Smooth muscle cell (in vitro differentiated cells): ENCODE measurements around the gene GIMAP8. TPM values are rescaled to one million over a fixed set of nuclear protein-coding genes. Genes with fewer than 3 reads are reported as not detected.

ENCODE experiments used
- DNase-seq: peaks from one replicate; lab custom pipeline; 2025; ENCODE audit not compliant: unreplicated experiment; lab: John Stamatoyannopoulos, UW
- H2AFZ ChIP-seq: fragments of 200-600 bp; sonication (generic); 2 replicates; pipeline ENCODE4 v1.6.0; 2016; ENCODE audit warnings: antibody characterized with exemption, low read depth, mild to moderate bottlenecking
- H3F3A ChIP-seq: fragments of 200-600 bp; sonication (generic); 2 replicates; pipeline ENCODE4 v1.6.0; 2017; ENCODE audit warnings: antibody characterized with exemption, low read depth
- H3K27ac ChIP-seq: fragments of 200-600 bp; sonication (generic); 2 replicates; pipeline ENCODE4 v1.5.1; 2016; ENCODE audit warnings: low read depth, mild to moderate bottlenecking
- H3K27me3 ChIP-seq: fragments of 200-600 bp; sonication (generic); 2 replicates; pipeline ENCODE4 v1.6.1; 2016; ENCODE audit warnings: low read depth, mild to moderate bottlenecking
- H3K36me3 ChIP-seq: fragments of 200-600 bp; sonication (generic); 2 replicates; pipeline ENCODE4 v1.5.1; 2016; ENCODE audit warnings: low read depth
- H3K4me1 ChIP-seq: fragments of 200-600 bp; sonication (generic); 2 replicates; pipeline ENCODE4 v1.5.1; 2016; ENCODE audit warnings: low read depth
- H3K4me2 ChIP-seq: fragments of 200-600 bp; sonication (generic); 2 replicates; pipeline ENCODE4 v1.6.0; 2016; ENCODE audit warnings: mild to moderate bottlenecking
- H3K4me3 ChIP-seq: fragments of 200-600 bp; sonication (generic); 2 replicates; pipeline ENCODE4 v1.5.1; 2016; ENCODE audit warnings: mild to moderate bottlenecking
- H3K79me2 ChIP-seq: fragments of 200-600 bp; sonication (generic); 2 replicates; pipeline ENCODE4 v1.6.0; 2016; ENCODE audit warnings: low read depth, mild to moderate bottlenecking
- H3K9ac ChIP-seq: fragments of 200-600 bp; sonication (generic); 2 replicates; pipeline ENCODE4 v1.6.0; 2016; ENCODE audit warnings: low read depth
- H3K9me3 ChIP-seq: fragments of 200-600 bp; sonication (generic); replicated peaks from 2 replicates; pipeline ENCODE4 v1.5.1; 2016; ENCODE audit warnings: low read depth
- H4K20me1 ChIP-seq: fragments of 200-600 bp; sonication (generic); 2 replicates; pipeline ENCODE4 v1.6.0; 2016; ENCODE audit warnings: low read depth
- CTCF ChIP-seq: fragments of 200-600 bp; sonication (generic); IDR thresholded peaks from 2 replicates; pipeline ENCODE4 v1.5.1; 2017; ENCODE audit warnings: borderline replicate concordance, mild to moderate bottlenecking, antibody characterized with exemption; ENCODE audit not compliant: insufficient read depth, poor library complexity, severe bottlenecking
- WGBS: methylation state at CpG from one replicate; pipeline ENCODE4 v1.1.7; 2016; ENCODE audit warnings: low lambda C conversion rate; 5-methylcytosine and 5-hydroxymethylcytosine counted together
- polyA plus RNA-seq: library from polyadenylated mRNA; unstranded; fragments of >200 nt; fragmentation: Nextera tagmentation; extraction: Ambion mirVana; gene quantifications from 2 replicates; pipeline ENCODE4 v1.2.1, GENCODE V29; 2016
- total RNA-seq: library from RNA; depleted of rRNA; stranded (reverse); fragments of >200 nt; gene quantifications from 2 replicates; pipeline ENCODE4 v1.2.3, GENCODE V29; 2014

Gene GIMAP8
- total and polyA plus RNA-seq, 2 experiments from 2014 or later: not detected

GRCh38 chr7:150412518-150413488 lies 37.6 kb upstream of the GIMAP8 start:
- H3K27ac ChIP-seq: no peak overlapping the region
- no peaks in the 10 kb centered on the region for H3K36me3 ChIP-seq
- TF ChIP-seq CTCF: no peak
- no peaks in the 10 kb centered on the region for H3K9me3 ChIP-seq
- no peak for DNase-seq
- H3K27me3 ChIP-seq: no peaks in the 10 kb centered on the region
- no peaks in the 10 kb centered on the region for H3K79me2 ChIP-seq
- H3F3A ChIP-seq: no peaks in the 10 kb centered on the region
- no peak overlapping the region for H3K4me2 ChIP-seq
- no peaks in the 10 kb centered on the region for H4K20me1 ChIP-seq
- H3K4me3 ChIP-seq: no peak overlapping the region
- WGBS: 88% methylated on average over 37 of the region's 37 CpGs
- no peak overlapping the region for H3K9ac ChIP-seq
- no peak overlapping the region for H2AFZ ChIP-seq
- H3K4me1 ChIP-seq: no peaks in the 10 kb centered on the region

GRCh38 chr7:150413640-150414081 lies 36.8 kb upstream of the GIMAP8 start:
- no peak overlapping the region for H3K4me2 ChIP-seq
- 94% methylated on average over 11 of the region's 11 CpGs for WGBS
- H3K4me1 ChIP-seq: no peaks in the 10 kb centered on the region
- no peaks in the 10 kb centered on the region for H3K9me3 ChIP-seq
- no peak overlapping the region for H3K27ac ChIP-seq
- DNase-seq: no peak
- no peaks in the 10 kb centered on the region for H3K27me3 ChIP-seq
- no peaks in the 10 kb centered on the region for H4K20me1 ChIP-seq
- H3K9ac ChIP-seq: no peak overlapping the region
- H3F3A ChIP-seq: no peaks in the 10 kb centered on the region
- H2AFZ ChIP-seq: no peak overlapping the region
- H3K4me3 ChIP-seq: no peak overlapping the region
- no peaks in the 10 kb centered on the region for H3K36me3 ChIP-seq
- no peak for TF ChIP-seq CTCF
- no peaks in the 10 kb centered on the region for H3K79me2 ChIP-seq

- no peak for DNase-seq
- Histone ChIP-seq H3K79me2 (no peaks in the 10 kb centered on the region), H3F3A (no peaks in the 10 kb centered on the region), H3K9me3 (no peaks in the 10 kb centered on the region), H3K4me2 (no peak overlapping the region), H3K4me3 (no peak overlapping the region), H4K20me1 (no peaks in the 10 kb centered on the region), H3K27ac (no peak overlapping the region), H3K4me1 (no peaks in the 10 kb centered on the region), H2AFZ (no peak overlapping the region), H3K36me3 (no peaks in the 10 kb centered on the region), H3K27me3 (no peaks in the 10 kb centered on the region), H3K9ac (no peak overlapping the region)
- 94% methylated on average over 19 of the region's 19 CpGs for WGBS
- TF ChIP-seq CTCF: no peak
Measured at GRCh38 chr7:150415161-150416153, 35.0 kb upstream of the GIMAP8 start.
